NT2/D1 (cell line): ENCODE data around the gene LPP.

Experiments used
- SUZ12 ChIP-seq: IDR thresholded peaks from 2 replicates; pipeline ENCODE4 v1.6.1; 2011; ENCODE audit not compliant: insufficient read length, insufficient read depth; ENCODE audit errors: extremely low read depth
- YY1 ChIP-seq: IDR thresholded peaks from 2 replicates; pipeline ENCODE4 v1.6.1; 2011; ENCODE audit not compliant: insufficient read length, insufficient read depth
- ZNF274 ChIP-seq: IDR thresholded peaks from 2 replicates; pipeline ENCODE4 v1.6.1; 2011; ENCODE audit warnings: mild to moderate bottlenecking, low read depth, low read length

DNA sequence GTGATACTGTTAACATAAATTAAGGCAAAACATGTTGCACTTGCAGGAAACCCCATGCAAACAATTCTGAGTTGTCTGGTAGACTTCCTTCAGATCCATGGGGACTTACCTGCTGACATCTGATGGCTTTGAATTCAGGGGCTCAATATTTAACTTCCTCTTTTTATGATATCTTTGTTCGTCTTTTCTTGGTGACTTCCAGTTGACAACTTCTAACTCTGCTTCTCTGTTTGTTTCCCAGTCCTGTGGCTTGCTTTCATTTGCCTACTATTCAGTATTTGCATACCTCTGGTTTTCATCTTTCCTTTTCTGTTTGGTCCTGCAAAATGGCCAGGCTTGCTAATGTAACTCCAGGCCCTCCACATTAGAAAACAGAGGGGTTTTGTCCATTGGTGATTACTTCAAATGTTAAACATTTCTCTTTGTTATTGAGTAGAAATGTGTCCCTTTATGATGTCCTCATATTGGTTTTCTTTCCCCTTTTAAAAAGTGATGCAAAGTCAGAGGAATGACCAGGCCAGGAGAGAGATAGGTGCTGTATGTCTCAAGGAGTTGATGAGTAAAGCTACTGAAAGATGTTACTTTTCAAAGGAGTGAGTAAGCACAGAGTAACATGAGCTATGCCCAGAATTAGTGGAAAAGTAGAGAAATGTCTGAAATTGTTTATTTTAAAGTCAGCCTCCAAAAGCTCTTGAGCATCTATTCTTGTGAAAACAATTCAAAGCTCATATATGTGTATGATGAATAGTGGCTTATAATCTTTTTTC lies 335.9 kb downstream of the LPP start:
- no peak for TF ChIP-seq YY1
- no peak for TF ChIP-seq SUZ12
- TF ChIP-seq ZNF274 = no peak
